ENCODE data around the gene ATG16L2. TPM values are rescaled to one million over a fixed set of nuclear protein-coding genes. Genes with fewer than 3 reads are reported as not detected.
A peak's percentile ranks its signal among the peaks of the same experiment; 100 is the strongest.

ATG16L2 gene
- total RNA-seq, 1 experiment from 2014 or later = 17.3 TPM

GRCh38 chr11:72787216-72788104 lies 26.8 kb upstream of the ATG16L2 start:
- Histone ChIP-seq H2BK120ac (ENCODE audit: low read depth, low read length, poor library complexity, severe bottlenecking) (no peak overlapping the region), H4K5ac (ENCODE audit: insufficient read length, low read depth, low read length) (no peak overlapping the region)

More at GRCh38 chr11:72787216-72788104, 26.8 kb upstream of the ATG16L2 start:
- Histone ChIP-seq H2AFZ (ENCODE audit: low read length) (no peak overlapping the region), H3K4me2 (ENCODE audit: insufficient read depth, insufficient read length, low read length) (no peak overlapping the region), H3K18ac (ENCODE audit: insufficient read length, low read depth, low read length) (no peak overlapping the region), H2AK5ac (ENCODE audit: insufficient read length, low read length) (no peak overlapping the region), H3K27me3 (ENCODE audit: insufficient read depth, low read length) (no peaks in the 10 kb centered on the region; the same call in 1 of the 2 replicates), H3K79me2 (ENCODE audit: insufficient read depth, low read length) (no peaks in the 10 kb centered on the region), H2BK20ac (ENCODE audit: low read depth, low read length, poor library complexity, severe bottlenecking) (no peak overlapping the region), H3K9ac (ENCODE audit: extremely low read depth, insufficient read length, low read length) (no peak overlapping the region), H4K8ac (replicated peaks; ENCODE audit: insufficient read length, low read depth, low read length) (no peak overlapping the region), H2BK15ac (ENCODE audit: low read depth, low read length) (no peak overlapping the region), H3K9me3 (ENCODE audit: control insufficient read depth, low read depth, low read length) (no peaks in the 10 kb centered on the region), H4K20me1 (ENCODE audit: control insufficient read depth, insufficient read depth, insufficient read length) (no peaks in the 10 kb centered on the region), H2BK12ac (ENCODE audit: insufficient read length, low read depth, low read length) (no peak overlapping the region), H3K79me1 (ENCODE audit: insufficient read depth, low read depth, low read length, poor library complexity, severe bottlenecking) (no peaks in the 10 kb centered on the region), H3T11ph (ENCODE audit: low read length) (no peak overlapping the region), H3K23ac (ENCODE audit: insufficient read length, low read depth, low read length) (no peak overlapping the region), H3K27ac (ENCODE audit: insufficient read length, low read depth, low read length) (no peak overlapping the region), H4K91ac (ENCODE audit: insufficient read length, low read depth, low read length) (no peak overlapping the region), H3K14ac (ENCODE audit: insufficient read depth, low read length) (no peak overlapping the region), H3K4me1 (ENCODE audit: insufficient read depth, low read length) (no peaks in the 10 kb centered on the region; the same call in 1 of the 2 replicates), H3K23me2 (ENCODE audit: insufficient read length, low read depth, low read length, poor library complexity, severe bottlenecking) (no peaks in the 10 kb centered on the region), H3K56ac (ENCODE audit: insufficient read length, low read depth, low read length) (no peak overlapping the region), H3K4ac (ENCODE audit: low read depth, low read length) (no peak overlapping the region), H2BK5ac (ENCODE audit: insufficient read length, low read length) (no peak overlapping the region)
- peaks cover 11% of the 10 kb centered on the region for H3K27me3 Mint-ChIP-seq (ENCODE audit: low read depth)
- no CpG with 5 or more reads among the region's 16 CpGs for WGBS (ENCODE audit: extremely low coverage, insufficient read length, low lambda C conversion rate)
- no peak overlapping the region; a peak in 1 of 7 replicates for H3K27ac Mint-ChIP-seq
- no peak overlapping the region; a peak in 1 of 5 replicates for H3K4me3 Mint-ChIP-seq
- H3K4me1 Mint-ChIP-seq = peaks cover 20 to 26% of the 10 kb centered on the region in 2 experiments
- no peaks in the 10 kb centered on the region for H3K9me3 Mint-ChIP-seq
- TF ChIP-seq CTCF (conservative IDR thresholded peaks at IDR 0.05) = peak; percentile 58
- no peaks in the 10 kb centered on the region for H3K36me3 Mint-ChIP-seq (ENCODE audit: insufficient read depth in 1 of 3, low read depth in 3 of 3)
- peak; percentile 98 for DNase-seq
